DND-41 (cell line): ENCODE results near the gene MYH15.

Experiments used
- ATAC-seq: fragments of 200-7000 bp; cut with Tn5 transposase; 3 replicates; pipeline ENCODE4 v1.9.1; 2021; ENCODE audit warnings: low read depth; ENCODE audit not compliant: insufficient read depth
- DNase-seq: peaks from one replicate; pipeline ENCODE4 v3.0.0-alpha.2; 2020
- H2AFZ ChIP-seq: 2 replicates; pipeline ENCODE4 v1.6.0; 2012; ENCODE audit warnings: low read depth, low read length
- H3K27ac ChIP-seq: 2 replicates; pipeline ENCODE4 v1.5.1; 2012; ENCODE audit warnings: low read length, inconsistent platforms
- H3K27me3 ChIP-seq: fragments of 200-600 bp; sonication (generic); 2 replicates; pipeline ENCODE4 v1.6.0; 2012; ENCODE audit warnings: low read length, mild to moderate bottlenecking, inconsistent platforms; ENCODE audit not compliant: insufficient read depth, poor library complexity
- H3K36me3 ChIP-seq: 2 replicates; pipeline ENCODE4 v1.5.1; 2012; ENCODE audit warnings: low read length, inconsistent platforms; ENCODE audit not compliant: insufficient read depth
- H3K4me1 ChIP-seq: 2 replicates; pipeline ENCODE4 v1.5.1; 2012; ENCODE audit warnings: mild to moderate bottlenecking, low read length; ENCODE audit not compliant: insufficient read depth
- H3K4me2 ChIP-seq: 2 replicates; pipeline ENCODE4 v1.6.0; 2012; ENCODE audit warnings: mild to moderate bottlenecking, moderate library complexity, low read length, inconsistent platforms; ENCODE audit not compliant: insufficient read depth
- H3K4me3 ChIP-seq, 2 experiments: fragments of 200-600 bp in 1 of 2; shearing (Covaris generic) in 1 of 2; 2 replicates each; pipeline ENCODE4 v1.5.1; 2012 to 2016; ENCODE audit warnings: inconsistent platforms in 2 of 2, low read length in 2 of 2, mild to moderate bottlenecking in 2 of 2, low read depth in 1 of 2, moderate library complexity in 1 of 2
- H3K79me2 ChIP-seq: 2 replicates; pipeline ENCODE4 v1.6.0; 2012; ENCODE audit warnings: low read length, inconsistent platforms; ENCODE audit not compliant: insufficient read depth
- H3K9ac ChIP-seq: 2 replicates; pipeline ENCODE4 v1.6.0; 2012; ENCODE audit warnings: low read depth, mild to moderate bottlenecking, inconsistent platforms, low read length, moderate library complexity
- H3K9me3 ChIP-seq: 2 replicates; pipeline ENCODE4 v1.5.1; 2012; ENCODE audit warnings: low read length, moderate library complexity, mild to moderate bottlenecking, inconsistent platforms; ENCODE audit not compliant: insufficient read depth, severe bottlenecking
- H4K20me1 ChIP-seq: 2 replicates; pipeline ENCODE4 v1.6.0; 2012; ENCODE audit warnings: low read length; ENCODE audit not compliant: insufficient read depth
- EZH2 ChIP-seq: IDR thresholded peaks from 3 replicates; pipeline ENCODE4 v1.6.1; 2012; ENCODE audit warnings: borderline replicate concordance, low read depth, mild to moderate bottlenecking, moderate library complexity, low read length, inconsistent platforms; ENCODE audit not compliant: severe bottlenecking
- TF ChIP-seq, protein P1 (sequence below): IDR thresholded peaks from 2 replicates; pipeline ENCODE4 v1.5.1; 2012; ENCODE audit warnings: borderline replicate concordance, low read length, moderate library complexity, mild to moderate bottlenecking; ENCODE audit not compliant: poor library complexity, severe bottlenecking; ENCODE audit errors: extremely low read depth

MYH15 gene

DNA sequence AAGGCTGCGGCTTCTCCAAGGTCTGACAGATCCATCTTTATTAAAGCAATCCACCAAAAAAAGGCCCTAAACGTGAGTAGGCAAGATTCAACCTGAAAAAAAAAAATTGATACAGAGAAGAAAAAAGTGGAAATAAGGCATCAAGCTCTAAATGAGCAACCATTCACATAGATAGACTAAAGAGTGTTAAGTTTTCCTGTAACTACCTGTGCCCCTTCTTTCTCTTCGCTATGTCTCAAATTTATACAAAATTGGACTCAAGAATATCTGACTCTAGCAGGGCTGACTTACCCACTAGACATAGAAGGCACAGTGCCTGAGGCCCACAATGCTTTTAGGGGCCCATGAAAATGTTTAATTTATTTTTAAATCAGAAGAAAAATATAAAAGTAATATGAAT is at the start of gene MYH15:
MYH15 (minus strand) TSS at position 101 of the 400 bp plus-strand sequence; CDS start at position 35, 66 bp downstream.
- Histone ChIP-seq H3K27me3 (no peaks in the 10 kb centered on the region), H3K9ac (no peak within 1 kb of the TSS), H2AFZ (no peak within 1 kb of the TSS), H3K79me2 (no peaks in the 10 kb centered on the region), H3K27ac (no peak within 1 kb of the TSS), H3K36me3 (no peaks in the 10 kb centered on the region), H3K4me3 (no peak within 1 kb of the TSS), H3K9me3 (no peaks in the 10 kb centered on the region), H4K20me1 (no peaks in the 10 kb centered on the region), H3K4me1 (no peaks in the 10 kb centered on the region), H3K4me2 (no peak within 1 kb of the TSS)
- DNase-seq = no peak
- ATAC-seq = no peak
- no peak for TF ChIP-seq EZH2
- TF ChIP-seq, protein P1, sequence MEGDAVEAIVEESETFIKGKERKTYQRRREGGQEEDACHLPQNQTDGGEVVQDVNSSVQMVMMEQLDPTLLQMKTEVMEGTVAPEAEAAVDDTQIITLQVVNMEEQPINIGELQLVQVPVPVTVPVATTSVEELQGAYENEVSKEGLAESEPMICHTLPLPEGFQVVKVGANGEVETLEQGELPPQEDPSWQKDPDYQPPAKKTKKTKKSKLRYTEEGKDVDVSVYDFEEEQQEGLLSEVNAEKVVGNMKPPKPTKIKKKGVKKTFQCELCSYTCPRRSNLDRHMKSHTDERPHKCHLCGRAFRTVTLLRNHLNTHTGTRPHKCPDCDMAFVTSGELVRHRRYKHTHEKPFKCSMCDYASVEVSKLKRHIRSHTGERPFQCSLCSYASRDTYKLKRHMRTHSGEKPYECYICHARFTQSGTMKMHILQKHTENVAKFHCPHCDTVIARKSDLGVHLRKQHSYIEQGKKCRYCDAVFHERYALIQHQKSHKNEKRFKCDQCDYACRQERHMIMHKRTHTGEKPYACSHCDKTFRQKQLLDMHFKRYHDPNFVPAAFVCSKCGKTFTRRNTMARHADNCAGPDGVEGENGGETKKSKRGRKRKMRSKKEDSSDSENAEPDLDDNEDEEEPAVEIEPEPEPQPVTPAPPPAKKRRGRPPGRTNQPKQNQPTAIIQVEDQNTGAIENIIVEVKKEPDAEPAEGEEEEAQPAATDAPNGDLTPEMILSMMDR = no peak

DNA sequence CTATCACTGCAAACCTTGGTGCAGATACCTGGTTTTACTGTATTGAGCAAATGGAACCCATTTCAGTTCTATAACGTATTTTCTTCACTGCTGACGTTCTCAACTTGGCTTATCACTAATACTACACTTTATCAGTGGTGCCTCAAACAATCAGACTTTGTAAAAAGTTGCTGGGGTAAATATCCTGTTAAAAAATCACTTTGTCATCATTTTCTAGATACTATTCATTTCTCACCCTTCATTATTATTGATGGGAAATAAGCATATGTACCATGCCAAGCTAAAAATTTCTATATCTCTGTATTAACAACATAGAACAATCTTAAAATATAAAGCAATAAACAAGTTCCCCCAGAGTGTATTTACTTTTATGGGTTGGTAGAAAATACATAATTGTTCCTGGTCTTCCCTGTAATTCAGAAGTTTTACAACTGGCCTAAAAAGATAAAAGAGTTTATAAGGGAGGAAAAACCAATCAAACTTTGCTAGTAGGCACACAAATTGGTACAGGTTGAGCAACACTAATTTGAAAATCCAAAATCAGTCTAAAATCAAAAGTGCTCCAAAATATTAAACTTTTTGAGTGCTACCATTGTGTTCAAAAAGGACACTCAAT is 45.7 kb upstream of the MYH15 start:
- Histone ChIP-seq H4K20me1 (no peaks in the 10 kb centered on the region), H3K4me3 (no peak overlapping the region), H3K4me1 (no peaks in the 10 kb centered on the region), H3K9me3 (no peaks in the 10 kb centered on the region), H3K27ac (no peak overlapping the region), H3K4me2 (no peak overlapping the region), H3K36me3 (peaks cover 94% of the 10 kb centered on the region), H3K27me3 (no peaks in the 10 kb centered on the region), H2AFZ (no peak overlapping the region), H3K79me2 (no peaks in the 10 kb centered on the region), H3K9ac (no peak overlapping the region)
- ATAC-seq (no peak), DNase-seq (no peak)
- TF ChIP-seq, protein P1 = no peak
- no peak for TF ChIP-seq EZH2

DNA sequence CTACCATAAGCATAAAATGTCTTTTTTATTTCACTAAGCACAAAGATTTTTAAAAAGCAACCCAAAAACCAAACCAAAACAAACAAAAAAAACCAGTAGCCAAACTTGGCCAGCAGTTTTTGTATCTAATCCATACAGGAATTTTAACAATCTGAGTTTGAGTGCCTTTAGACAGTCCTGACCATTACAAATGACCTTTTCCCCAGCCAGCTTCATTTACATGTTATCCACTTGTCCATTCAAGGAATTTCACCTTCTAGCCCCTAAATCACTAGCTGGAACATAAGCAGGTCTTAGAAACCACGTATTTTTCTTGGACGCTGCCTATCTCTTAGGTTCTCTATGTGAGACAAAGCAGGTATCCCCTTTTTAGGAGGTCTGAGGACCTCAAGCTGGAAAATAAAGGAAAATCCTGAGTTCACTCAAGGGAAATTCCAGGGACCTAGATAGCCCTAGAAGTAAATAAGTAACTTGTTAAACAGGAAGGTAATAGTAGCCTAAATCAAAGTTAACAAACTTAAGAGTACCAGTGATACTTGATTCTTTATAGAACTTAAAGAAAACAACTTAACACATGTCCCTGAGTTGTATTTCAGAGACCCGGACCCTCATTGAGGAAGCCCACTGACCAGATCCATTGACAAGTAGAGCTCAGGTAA is 44.6 kb upstream of the MYH15 start:
- no peak for ATAC-seq
- Histone ChIP-seq H3K4me3 (no peak overlapping the region), H3K36me3 (peaks cover 88% of the 10 kb centered on the region), H3K9me3 (no peaks in the 10 kb centered on the region), H2AFZ (no peak overlapping the region), H3K4me2 (no peak overlapping the region), H3K9ac (no peak overlapping the region), H4K20me1 (no peaks in the 10 kb centered on the region), H3K27ac (no peak overlapping the region), H3K79me2 (no peaks in the 10 kb centered on the region), H3K27me3 (no peaks in the 10 kb centered on the region), H3K4me1 (no peaks in the 10 kb centered on the region)
- TF ChIP-seq, protein P1 = no peak
- TF ChIP-seq EZH2 = no peak
- no peak for DNase-seq
